Ecto neural progenitor cell (in vitro differentiated cells): Measurements from ENCODE around the gene BBS2.

ENCODE experiments used
- DNase-seq: peaks from one replicate; pipeline ENCODE4 v3.0.0-alpha.2; 2018; ENCODE audit warnings: low spot score

Gene BBS2

GRCh38 chr16:56519459-56520250 is at the start of gene BBS2:
TSS of gene BBS2 (minus strand) at chr16:56520024. CDS start at chr16:56519862, 162 bp downstream.
- peak; percentile 91 for DNase-seq

- DNase-seq = no peak
Observed at GRCh38 chr16:56564793-56565477, 45.1 kb upstream of the BBS2 start, which contains the start of gene MT4. TSS of gene MT4 (plus strand) at chr16:56565073. CDS start at chr16:56565129, 56 bp downstream.

DNA sequence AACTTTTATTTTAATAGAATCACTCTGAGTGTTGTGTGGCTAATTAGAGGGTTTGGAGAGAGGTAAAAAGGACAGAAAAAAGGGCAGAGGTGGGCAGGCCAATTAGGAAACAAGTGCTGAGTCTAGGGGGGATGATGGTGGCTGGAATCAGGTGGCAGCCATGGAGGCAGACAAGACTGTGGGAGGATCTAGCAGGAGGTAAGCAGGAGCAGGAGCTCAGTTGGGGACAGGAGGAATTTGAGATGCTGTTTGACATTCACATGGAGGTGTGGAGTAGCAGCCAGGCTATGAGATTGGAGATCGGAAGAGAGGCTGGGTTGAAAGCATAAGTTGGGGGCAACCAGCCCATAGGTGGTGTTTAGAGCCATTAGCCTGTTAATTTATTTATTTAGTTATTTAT is 41.3 kb upstream of the BBS2 start:
- DNase-seq = no peak

DNA sequence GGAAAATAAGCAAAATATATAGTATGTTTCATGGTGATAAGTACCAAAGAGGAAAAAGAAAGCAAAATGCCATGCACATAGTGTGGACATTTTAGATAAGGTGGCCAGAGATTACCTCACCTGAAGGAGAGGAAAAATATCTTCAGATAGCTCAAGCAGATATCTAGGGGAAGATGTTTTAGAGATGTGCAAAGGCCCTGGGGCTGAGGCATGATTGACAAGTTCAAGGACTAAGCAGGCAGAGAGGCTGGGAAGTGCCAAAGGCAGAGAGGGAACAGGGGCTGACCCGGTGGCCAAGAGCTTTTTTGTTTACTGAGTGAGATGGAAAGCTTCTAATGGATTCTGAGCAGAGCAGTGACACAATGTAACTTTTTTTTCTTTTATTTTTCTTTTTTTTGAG is 40.6 kb upstream of the BBS2 start:
- no peak for DNase-seq

- no peak for DNase-seq
Observed at GRCh38 chr16:56559109-56559508, 39.3 kb upstream of the BBS2 start.

DNA sequence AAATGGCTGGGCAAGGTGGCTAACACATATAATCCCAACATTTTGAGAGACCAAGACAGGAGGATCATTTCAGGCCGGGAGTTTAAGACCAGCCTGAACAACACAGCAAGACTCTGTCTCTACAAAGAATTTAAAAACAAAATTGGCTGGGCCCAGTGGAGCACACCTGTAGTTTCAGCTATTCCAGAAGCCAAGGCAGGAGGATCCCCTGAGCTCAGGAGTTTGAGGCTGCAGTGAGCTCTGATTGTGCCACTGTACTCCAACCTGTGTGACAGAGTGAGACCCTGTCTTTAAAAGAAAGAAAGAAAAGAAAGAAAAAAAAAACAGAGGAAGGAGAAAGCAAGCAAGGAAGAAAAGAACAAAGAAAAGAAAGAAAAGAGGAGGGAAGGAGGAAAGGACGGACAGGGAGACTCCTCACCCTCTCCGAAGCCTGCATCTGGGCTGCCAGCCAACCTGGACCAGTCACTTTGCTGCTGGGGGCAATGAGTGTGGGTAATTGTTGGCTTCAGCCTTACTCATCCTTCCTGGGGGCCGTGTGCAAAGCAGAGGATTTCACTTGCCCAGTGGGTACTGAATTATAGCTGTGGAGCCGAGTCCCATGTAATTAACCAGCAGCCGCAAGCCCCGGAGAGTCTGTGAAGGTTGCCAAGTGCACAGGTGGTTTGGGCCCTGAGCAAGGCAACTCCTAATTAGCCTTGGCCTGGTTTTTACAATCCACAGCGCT is 38.4 kb upstream of the BBS2 start:
- no peak for DNase-seq

DNA sequence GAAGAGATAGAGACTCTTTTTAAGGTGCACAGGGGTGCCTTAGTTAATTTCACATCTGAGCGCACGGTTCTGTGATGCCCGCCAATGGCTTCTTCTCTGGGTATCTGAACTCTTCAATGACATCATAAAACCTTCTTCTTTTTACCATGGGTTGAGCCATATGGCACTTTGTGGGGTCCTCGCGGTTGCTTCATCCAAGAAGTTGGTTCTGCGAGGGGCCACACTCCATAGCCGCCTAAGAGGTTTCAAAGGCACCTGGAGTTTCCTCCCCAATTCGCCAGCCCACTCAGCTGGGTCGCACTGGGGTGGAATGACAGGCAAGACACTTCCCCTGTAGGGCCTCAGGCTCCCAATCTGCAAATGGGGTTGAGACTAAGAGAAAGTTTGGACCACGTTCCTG is 34.6 kb upstream of the BBS2 start:
- no peak for DNase-seq

DNA sequence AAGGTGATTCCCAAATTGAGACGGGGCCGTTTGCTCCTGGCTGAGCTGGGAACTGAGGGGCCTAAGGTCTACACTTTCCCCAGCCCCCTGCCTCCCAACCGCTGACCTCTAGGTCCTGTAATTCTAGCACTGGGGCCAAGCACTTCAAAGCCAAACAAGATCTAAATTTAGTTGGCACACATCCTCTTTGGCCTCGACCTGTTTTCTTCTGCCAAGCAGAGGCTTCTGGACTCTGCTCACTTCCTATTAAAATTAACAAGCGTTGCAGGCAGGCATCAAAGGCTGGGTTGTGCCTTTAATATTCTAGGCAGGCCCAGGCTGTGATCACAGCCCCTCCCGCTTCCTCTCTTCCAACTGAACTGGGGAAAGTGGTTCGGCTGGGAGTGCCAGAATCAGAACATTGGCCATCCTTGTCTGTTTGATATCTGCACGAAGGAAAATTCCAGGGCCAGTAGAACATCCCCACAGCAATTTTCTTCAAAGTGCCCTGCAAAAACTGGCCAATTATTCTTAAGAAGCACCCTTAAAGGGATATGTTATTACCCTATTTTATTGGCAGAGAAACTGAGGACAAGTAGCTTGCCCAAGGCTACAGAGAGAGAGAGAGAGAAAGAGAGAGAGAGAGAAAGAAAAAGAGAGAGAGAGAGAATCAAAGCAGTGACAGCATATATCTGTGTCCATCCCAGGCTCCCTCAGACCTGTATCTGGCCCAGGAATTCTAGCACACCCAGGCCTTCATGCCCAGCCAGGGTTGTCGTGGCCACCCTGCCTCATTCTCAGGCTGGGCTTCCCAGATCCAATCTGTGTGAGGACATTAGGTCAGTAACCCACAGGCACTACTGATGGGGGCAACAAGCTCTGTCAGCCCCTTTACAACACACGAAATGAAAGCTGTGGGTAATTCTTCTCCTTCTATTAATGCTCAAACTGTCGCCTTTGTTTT is 32.2 kb upstream of the BBS2 start:
- DNase-seq = no peak

DNA sequence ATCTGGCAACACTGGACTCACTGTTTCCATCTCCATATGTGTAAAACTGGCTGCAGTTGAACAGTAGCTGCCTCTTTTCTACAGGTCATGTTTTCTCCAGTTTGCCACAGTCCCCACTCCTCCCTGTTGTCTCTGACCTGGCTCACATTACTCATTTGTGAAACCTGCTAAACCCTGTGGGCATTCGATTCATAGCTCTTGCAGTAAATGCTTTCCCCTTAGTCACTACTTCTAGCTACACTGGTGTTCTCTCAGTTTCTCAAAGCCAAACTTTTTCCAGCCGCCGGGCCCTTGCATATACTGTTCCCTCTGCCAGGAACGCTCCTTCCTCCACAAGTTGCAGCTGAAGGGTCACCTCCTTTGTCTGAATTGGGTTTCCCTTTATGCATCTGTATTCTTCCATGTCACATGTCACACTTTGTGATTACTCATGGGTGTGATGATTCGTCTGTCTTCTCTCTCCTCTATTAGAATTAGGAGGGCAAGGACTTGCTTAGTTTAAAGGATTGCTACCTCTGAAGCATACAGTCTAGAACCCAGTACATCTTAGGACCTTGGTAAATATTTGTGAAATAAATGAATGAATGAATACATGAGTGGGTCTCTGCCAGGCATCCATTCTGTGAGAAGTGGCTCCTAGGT is 30.0 kb upstream of the BBS2 start:
- no peak for DNase-seq

GRCh38 chr16:56549161-56549560 is 29.3 kb upstream of the BBS2 start:
- no peak for DNase-seq

DNA sequence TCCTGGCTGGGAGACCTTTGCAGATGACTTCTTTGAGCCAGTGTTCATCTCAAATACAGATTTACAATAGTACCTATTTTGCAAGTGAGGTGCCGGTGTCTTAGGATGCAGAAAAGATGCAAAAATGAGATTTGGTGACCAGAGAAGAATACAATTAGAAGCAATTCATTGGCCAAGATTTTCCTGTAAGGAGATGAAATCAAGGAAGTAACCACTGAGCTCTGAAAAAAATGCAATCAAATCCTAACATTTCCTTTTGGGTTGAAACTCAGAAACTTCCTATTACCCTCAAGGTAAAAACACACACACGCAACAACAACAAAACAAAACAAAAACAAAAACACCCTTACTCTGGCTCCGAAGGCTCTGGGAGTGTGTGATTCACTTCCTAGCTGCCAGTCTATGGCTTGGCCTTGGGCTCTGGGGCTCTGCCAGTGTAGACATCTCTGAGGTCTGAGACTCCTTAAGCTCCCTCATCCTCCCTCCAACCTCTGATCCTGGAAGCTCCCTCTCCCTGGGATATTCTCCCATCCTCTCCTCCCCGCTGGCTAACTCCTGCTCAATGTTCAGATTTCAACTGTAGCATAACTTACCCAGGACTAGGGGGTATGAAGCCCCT is 28.2 kb upstream of the BBS2 start:
- DNase-seq = no peak

DNA sequence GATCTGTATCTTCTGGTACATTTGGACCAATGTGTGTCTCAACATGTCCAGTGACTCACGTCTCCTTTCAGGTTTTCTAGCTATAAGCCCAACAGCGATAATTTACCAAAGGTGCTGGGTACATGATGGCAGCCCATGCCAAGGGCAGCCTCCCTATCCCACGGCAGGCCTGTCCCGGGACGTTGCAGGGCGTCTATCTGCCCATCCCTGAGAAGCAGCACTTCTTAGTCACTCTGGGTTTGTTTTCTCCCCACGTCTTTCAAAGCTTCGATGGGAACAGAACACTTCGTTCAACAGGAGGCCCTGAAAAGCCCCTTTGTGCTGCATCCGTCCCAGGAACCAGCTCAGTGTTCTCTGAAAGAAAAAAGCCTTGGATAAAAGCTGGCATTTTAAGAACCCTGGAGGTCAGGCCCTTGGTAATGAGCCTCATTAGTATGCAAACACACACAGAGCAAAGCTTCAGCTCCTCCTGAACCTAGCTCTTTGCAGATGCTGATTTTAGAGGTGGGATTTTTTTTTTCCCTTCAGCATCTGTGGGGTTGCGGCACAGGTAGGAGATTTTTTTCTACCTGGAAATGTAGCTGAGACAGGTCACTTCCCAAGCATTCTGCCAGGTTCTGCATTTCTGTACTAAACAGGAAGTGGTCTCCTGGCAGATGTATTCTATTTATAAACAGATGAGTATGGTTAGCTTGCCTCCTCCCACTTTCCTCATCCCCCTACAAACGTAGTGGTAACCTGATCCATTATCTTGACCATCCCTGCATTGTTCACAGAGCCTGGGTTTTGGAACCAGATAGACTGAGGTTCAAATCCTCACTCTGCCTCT is 27.5 kb upstream of the BBS2 start:
- DNase-seq = peak; percentile 65

GRCh38 chr16:56542039-56542438 is 22.2 kb upstream of the BBS2 start:
- DNase-seq = no peak

GRCh38 chr16:56539656-56540055 is 19.8 kb upstream of the BBS2 start:
- no peak for DNase-seq

GRCh38 chr16:56538331-56538730 is 18.5 kb upstream of the BBS2 start:
- DNase-seq = no peak

GRCh38 chr16:56534847-56535383 is 15.1 kb upstream of the BBS2 start:
- DNase-seq = no peak

- DNase-seq = no peak
Observed at GRCh38 chr16:56532714-56533113, 12.9 kb upstream of the BBS2 start.

- DNase-seq = no peak
Observed at GRCh38 chr16:56530872-56531271, 11.0 kb upstream of the BBS2 start.

GRCh38 chr16:56525236-56525635 is 5.4 kb upstream of the BBS2 start:
- no peak for DNase-seq

DNA sequence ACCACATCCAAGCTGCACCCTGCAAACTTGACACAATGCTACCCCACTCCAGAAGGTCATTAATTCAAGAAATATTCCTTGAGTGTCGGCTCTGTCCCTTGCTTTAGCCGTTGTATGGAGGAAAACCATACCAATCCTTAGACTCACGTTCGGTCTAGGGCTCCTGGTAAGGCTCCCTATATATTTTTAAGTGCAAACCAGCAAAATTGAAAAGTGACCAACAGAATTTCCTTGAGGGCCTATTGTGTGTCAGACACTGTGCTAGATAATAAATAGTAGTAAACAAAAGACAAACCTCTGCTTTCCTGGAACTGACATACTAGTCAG is 390 bp upstream of the BBS2 start:
- DNase-seq = no peak
